ENCODE data around the gene HSD17B8.

HSD17B8 gene

GRCh38 chr6:33254591-33254990 is 50.1 kb downstream of the HSD17B8 start:
- Histone ChIP-seq H3K27ac (ENCODE audit: low read length) (no peak overlapping the region), H3K9me3 (ENCODE audit: insufficient read depth, low read length) (no peaks in the 10 kb centered on the region), H3K9ac (ENCODE audit: low read length) (no peak overlapping the region), H3K4me1 (ENCODE audit: low read length) (peaks cover 7% of the 10 kb centered on the region), H2AFZ (ENCODE audit: low read depth, low read length) (no peak overlapping the region), H3K36me3 (replicated peaks; ENCODE audit: low read depth, low read length) (peaks cover 3% of the 10 kb centered on the region), H3K4me2 (ENCODE audit: low read length) (no peak overlapping the region), H3K4me3 (ENCODE audit: low read length) (no peak overlapping the region), H3K27me3 (ENCODE audit: low read depth, low read length) (no peaks in the 10 kb centered on the region), H4K20me1 (ENCODE audit: insufficient read depth, low read length) (no peaks in the 10 kb centered on the region), H3K79me2 (ENCODE audit: low read length) (no peaks in the 10 kb centered on the region; the same call in 1 of the 2 replicates)
- TF ChIP-seq CTCF (IDR thresholded peaks at IDR 0.05; ENCODE audit: low read depth, low read length) (no peak), EZH2phosphoT487 (IDR thresholded peaks at IDR 0.05; ENCODE audit: low read depth) (no peak)
